HG02973 (cell line): ENCODE data around the gene KCNH8.

Experiments
- ATAC-seq: cut with Tn5 transposase; IDR thresholded peaks from one replicate; pipeline ENCODE4 v1.9.1; 2021; ENCODE audit warnings: moderate library complexity; ENCODE audit not compliant: unreplicated experiment

KCNH8 gene

GRCh38 chr3:19248767-19249166, 100.5 kb downstream of the KCNH8 start:
- ATAC-seq = no peak

- ATAC-seq = no peak
Measured at GRCh38 chr3:19250959-19251610, 102.8 kb downstream of the KCNH8 start.

- ATAC-seq = no peak
Measured at GRCh38 chr3:19254189-19254588, 105.9 kb downstream of the KCNH8 start.

GRCh38 chr3:19254784-19255338, 106.6 kb downstream of the KCNH8 start:
- no peak for ATAC-seq

GRCh38 chr3:19256313-19256712, 108.0 kb downstream of the KCNH8 start:
- ATAC-seq = no peak

GRCh38 chr3:19263606-19264005, 115.3 kb downstream of the KCNH8 start:
- ATAC-seq = no peak

- ATAC-seq = no peak
Measured at GRCh38 chr3:19264424-19264823, 116.1 kb downstream of the KCNH8 start.

- ATAC-seq = no peak
Measured at GRCh38 chr3:19267040-19267439, 118.7 kb downstream of the KCNH8 start.

GRCh38 chr3:19270481-19270880, 122.2 kb downstream of the KCNH8 start:
- no peak for ATAC-seq

GRCh38 chr3:19272296-19272695, 124.0 kb downstream of the KCNH8 start:
- no peak for ATAC-seq

GRCh38 chr3:19273091-19273490, 124.8 kb downstream of the KCNH8 start:
- ATAC-seq = no peak

GRCh38 chr3:19274576-19274975, 126.3 kb downstream of the KCNH8 start:
- ATAC-seq = no peak

- ATAC-seq = no peak
Measured at GRCh38 chr3:19284974-19285373, 136.7 kb downstream of the KCNH8 start.

GRCh38 chr3:19293295-19293694, 145.0 kb downstream of the KCNH8 start:
- no peak for ATAC-seq

GRCh38 chr3:19295208-19295607, 146.9 kb downstream of the KCNH8 start:
- ATAC-seq = no peak

GRCh38 chr3:19331931-19332330, 183.6 kb downstream of the KCNH8 start:
- ATAC-seq = no peak

- ATAC-seq = no peak
Measured at GRCh38 chr3:19334120-19334519, 185.8 kb downstream of the KCNH8 start.

- ATAC-seq = no peak
Measured at GRCh38 chr3:19338769-19339168, 190.5 kb downstream of the KCNH8 start.

- ATAC-seq = no peak
Measured at GRCh38 chr3:19342389-19342788, 194.1 kb downstream of the KCNH8 start.

GRCh38 chr3:19346759-19347158, 198.4 kb downstream of the KCNH8 start:
- no peak for ATAC-seq

- ATAC-seq = no peak
Measured at GRCh38 chr3:19347671-19348070, 199.4 kb downstream of the KCNH8 start.

GRCh38 chr3:19348500-19348899, 200.2 kb downstream of the KCNH8 start:
- no peak for ATAC-seq

GRCh38 chr3:19348941-19349564, 200.7 kb downstream of the KCNH8 start:
- ATAC-seq = peak; percentile 80
